SK-N-SH treated with all-trans-retinoic acid at 6 μM for 48 hours (cell line): ENCODE measurements around the gene CACNB2.

Source experiments
- ATAC-seq: fragments of 200-7000 bp; cut with Tn5 transposase; 3 replicates; pipeline ENCODE4 v1.9.1; 2020; ENCODE audit warnings: mild to moderate bottlenecking, moderate library complexity
- BACH2 ChIP-seq: fragments of 250-450 bp; sonication (Bioruptor Pico); IDR thresholded peaks from 2 replicates; pipeline ENCODE4 v1.9.0; 2021; ENCODE audit warnings: mild to moderate bottlenecking, borderline replicate concordance
- CREB5 ChIP-seq: fragments of 250-450 bp; sonication (Bioruptor Pico); IDR thresholded peaks from 2 replicates; pipeline ENCODE4 v1.5.1; 2020; ENCODE audit warnings: low read depth, mild to moderate bottlenecking, moderate library complexity
- CSDC2 ChIP-seq: fragments of 250-450 bp; sonication (Bioruptor Pico); IDR thresholded peaks from 2 replicates; pipeline ENCODE4 v1.5.0; 2020; ENCODE audit warnings: mild to moderate bottlenecking, moderate library complexity
- ESRRG ChIP-seq: fragments of 250-450 bp; sonication (Bioruptor Pico); IDR thresholded peaks from 2 replicates; pipeline ENCODE4 v1.6.1; 2021; ENCODE audit warnings: mild to moderate bottlenecking
- ISL1 ChIP-seq: fragments of 250-450 bp; sonication (Bioruptor Pico); IDR thresholded peaks from 2 replicates; pipeline ENCODE4 v2.1.2; 2022; ENCODE audit warnings: mild to moderate bottlenecking, moderate library complexity
- OSR1 ChIP-seq: fragments of 250-450 bp; sonication (Bioruptor Pico); IDR thresholded peaks from 2 replicates; pipeline ENCODE4 v1.8.0; 2022; ENCODE audit warnings: moderate library complexity, mild to moderate bottlenecking, inconsistent platforms
- POU6F1 ChIP-seq: fragments of 250-450 bp; sonication (Bioruptor Pico); IDR thresholded peaks from 2 replicates; pipeline ENCODE4 v1.8.0; 2021; ENCODE audit warnings: low read depth, mild to moderate bottlenecking, moderate library complexity, borderline replicate concordance
- PPARA ChIP-seq: fragments of 250-450 bp; sonication (Bioruptor Pico); IDR thresholded peaks from 2 replicates; pipeline ENCODE4 v1.5.0; 2020; ENCODE audit warnings: mild to moderate bottlenecking, borderline replicate concordance
- RARB ChIP-seq: fragments of 250-450 bp; sonication (Bioruptor Pico); IDR thresholded peaks from 2 replicates; pipeline ENCODE4 v1.8.0; 2021; ENCODE audit warnings: mild to moderate bottlenecking, moderate library complexity
- SNAI2 ChIP-seq: fragments of 250-450 bp; sonication (Bioruptor Pico); IDR thresholded peaks from 2 replicates; pipeline ENCODE4 v1.5.0; 2020; ENCODE audit warnings: mild to moderate bottlenecking, moderate library complexity
- TOX ChIP-seq: fragments of 250-450 bp; sonication (Bioruptor Pico); IDR thresholded peaks from 2 replicates; pipeline ENCODE4 v1.8.0; 2021; ENCODE audit warnings: mild to moderate bottlenecking, moderate library complexity, borderline replicate concordance
- TSHZ2 ChIP-seq: fragments of 250-450 bp; sonication (Bioruptor Pico); IDR thresholded peaks from 2 replicates; pipeline ENCODE4 v1.5.0; 2020; ENCODE audit warnings: mild to moderate bottlenecking, moderate library complexity
- ZFP3 ChIP-seq: fragments of 250-450 bp; sonication (Bioruptor Pico); IDR thresholded peaks from 2 replicates; pipeline ENCODE4 v1.5.0; 2020; ENCODE audit warnings: mild to moderate bottlenecking, moderate library complexity
- ZFP30 ChIP-seq: fragments of 450-650 bp; formaldehyde crosslinking; IDR thresholded peaks from 2 replicates; pipeline ENCODE4 v1.5.0; 2022; ENCODE audit warnings: mild to moderate bottlenecking, moderate library complexity
- ZNF70 ChIP-seq: fragments of 450-650 bp; formaldehyde crosslinking; IDR thresholded peaks from 2 replicates; pipeline ENCODE4 v1.5.0; 2020; ENCODE audit warnings: mild to moderate bottlenecking, moderate library complexity
- ZNF8 ChIP-seq: fragments of 450-650 bp; formaldehyde crosslinking; IDR thresholded peaks from 2 replicates; pipeline ENCODE4 v1.5.0; 2020; ENCODE audit warnings: mild to moderate bottlenecking, moderate library complexity
- TF ChIP-seq, protein P1 (sequence below): fragments of 250-450 bp; sonication (Bioruptor Pico); IDR thresholded peaks from 2 replicates; pipeline ENCODE4 v1.5.1; 2021; ENCODE audit warnings: mild to moderate bottlenecking, moderate library complexity
- TF ChIP-seq, protein P2 (sequence below): fragments of 250-450 bp; sonication (Bioruptor Pico); IDR thresholded peaks from 2 replicates; pipeline ENCODE4 v1.8.0; 2020; ENCODE audit warnings: mild to moderate bottlenecking, moderate library complexity, borderline replicate concordance

The CACNB2 gene

DNA sequence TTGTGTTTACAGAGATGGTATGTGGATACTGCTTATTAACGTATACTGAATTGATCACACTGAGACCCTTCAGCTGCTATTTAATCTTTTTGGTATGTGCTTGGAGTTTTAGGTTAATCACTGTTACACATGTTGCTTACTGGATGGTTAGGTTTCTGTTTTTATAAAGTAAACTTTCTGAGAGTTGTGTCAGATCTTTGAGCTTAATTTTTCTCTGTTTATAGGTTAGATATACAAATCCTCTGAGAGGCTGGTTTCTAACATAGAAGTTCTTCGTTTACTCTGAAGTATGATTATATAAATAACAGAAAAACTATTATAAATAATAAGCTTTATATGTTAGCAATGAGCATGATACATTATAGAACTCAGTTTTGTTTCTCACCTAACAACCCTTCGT is 388.1 kb downstream of the CACNB2 start:
- ATAC-seq = no peak
- TF ChIP-seq ZNF70 (CRISPR knock-in tag) = no peak
- TF ChIP-seq POU6F1 (CRISPR knock-in tag) = no peak
- TF ChIP-seq OSR1 = no peak
- TF ChIP-seq, protein P1, sequence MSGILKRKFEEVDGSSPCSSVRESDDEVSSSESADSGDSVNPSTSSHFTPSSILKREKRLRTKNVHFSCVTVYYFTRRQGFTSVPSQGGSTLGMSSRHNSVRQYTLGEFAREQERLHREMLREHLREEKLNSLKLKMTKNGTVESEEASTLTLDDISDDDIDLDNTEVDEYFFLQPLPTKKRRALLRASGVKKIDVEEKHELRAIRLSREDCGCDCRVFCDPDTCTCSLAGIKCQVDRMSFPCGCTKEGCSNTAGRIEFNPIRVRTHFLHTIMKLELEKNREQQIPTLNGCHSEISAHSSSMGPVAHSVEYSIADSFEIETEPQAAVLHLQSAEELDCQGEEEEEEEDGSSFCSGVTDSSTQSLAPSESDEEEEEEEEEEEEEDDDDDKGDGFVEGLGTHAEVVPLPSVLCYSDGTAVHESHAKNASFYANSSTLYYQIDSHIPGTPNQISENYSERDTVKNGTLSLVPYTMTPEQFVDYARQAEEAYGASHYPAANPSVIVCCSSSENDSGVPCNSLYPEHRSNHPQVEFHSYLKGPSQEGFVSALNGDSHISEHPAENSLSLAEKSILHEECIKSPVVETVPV = no peak
- TF ChIP-seq SNAI2 (CRISPR knock-in tag) = no peak
- no peak for TF ChIP-seq ZFP30 (CRISPR knock-in tag)
- TF ChIP-seq CSDC2 = no peak
- no peak for TF ChIP-seq TOX (CRISPR knock-in tag)
- no peak for TF ChIP-seq ESRRG (CRISPR knock-in tag)

GRCh38 chr10:18532881-18533535 is 392.8 kb downstream of the CACNB2 start:
- no peak for ATAC-seq
- TF ChIP-seq CSDC2 = no peak
- TF ChIP-seq ZNF70 (CRISPR knock-in tag) = no peak
- no peak for TF ChIP-seq TSHZ2
- TF ChIP-seq CREB5 = no peak
- TF ChIP-seq ESRRG (CRISPR knock-in tag) = no peak
- TF ChIP-seq ZFP3 (CRISPR knock-in tag) = no peak
- no peak for TF ChIP-seq TOX (CRISPR knock-in tag)
- no peak for TF ChIP-seq ZFP30 (CRISPR knock-in tag)
- TF ChIP-seq ZNF8 (CRISPR knock-in tag) = no peak
- no peak for TF ChIP-seq PPARA (CRISPR knock-in tag)

DNA sequence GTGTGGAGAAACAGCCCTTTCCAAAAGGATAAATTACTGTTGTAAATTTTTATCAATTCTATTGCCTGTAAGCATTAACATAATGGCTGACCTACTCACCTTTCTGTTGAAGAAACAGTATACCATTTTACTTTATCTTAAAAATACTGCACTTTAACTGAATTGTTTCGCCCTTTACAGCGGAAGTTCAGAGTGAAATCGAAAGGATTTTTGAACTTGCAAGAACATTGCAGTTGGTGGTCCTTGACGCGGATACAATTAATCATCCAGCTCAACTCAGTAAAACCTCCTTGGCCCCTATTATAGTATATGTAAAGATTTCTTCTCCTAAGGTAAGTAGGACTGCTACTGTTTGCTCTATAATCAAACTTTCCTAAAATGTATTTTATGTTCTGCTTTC is 393.7 kb downstream of the CACNB2 start:
- no peak for ATAC-seq

More for the DNA sequence above, 393.7 kb downstream of the CACNB2 start:
- TF ChIP-seq ZNF8 (CRISPR knock-in tag) (no peak), RARB (CRISPR knock-in tag) (no peak), BACH2 (CRISPR knock-in tag) (no peak), SNAI2 (CRISPR knock-in tag) (no peak), ZFP30 (CRISPR knock-in tag) (no peak), PPARA (CRISPR knock-in tag) (no peak), TSHZ2 (no peak), CSDC2 (no peak), ZFP3 (CRISPR knock-in tag) (no peak), OSR1 (no peak), ZNF70 (CRISPR knock-in tag) (no peak), ESRRG (CRISPR knock-in tag) (no peak), TOX (CRISPR knock-in tag) (no peak), ISL1 (CRISPR knock-in tag) (no peak)
- TF ChIP-seq, protein P2, sequence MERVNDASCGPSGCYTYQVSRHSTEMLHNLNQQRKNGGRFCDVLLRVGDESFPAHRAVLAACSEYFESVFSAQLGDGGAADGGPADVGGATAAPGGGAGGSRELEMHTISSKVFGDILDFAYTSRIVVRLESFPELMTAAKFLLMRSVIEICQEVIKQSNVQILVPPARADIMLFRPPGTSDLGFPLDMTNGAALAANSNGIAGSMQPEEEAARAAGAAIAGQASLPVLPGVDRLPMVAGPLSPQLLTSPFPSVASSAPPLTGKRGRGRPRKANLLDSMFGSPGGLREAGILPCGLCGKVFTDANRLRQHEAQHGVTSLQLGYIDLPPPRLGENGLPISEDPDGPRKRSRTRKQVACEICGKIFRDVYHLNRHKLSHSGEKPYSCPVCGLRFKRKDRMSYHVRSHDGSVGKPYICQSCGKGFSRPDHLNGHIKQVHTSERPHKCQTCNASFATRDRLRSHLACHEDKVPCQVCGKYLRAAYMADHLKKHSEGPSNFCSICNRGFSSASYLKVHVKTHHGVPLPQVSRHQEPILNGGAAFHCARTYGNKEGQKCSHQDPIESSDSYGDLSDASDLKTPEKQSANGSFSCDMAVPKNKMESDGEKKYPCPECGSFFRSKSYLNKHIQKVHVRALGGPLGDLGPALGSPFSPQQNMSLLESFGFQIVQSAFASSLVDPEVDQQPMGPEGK = no peak
